GM18861 (cell line): ENCODE measurements around the gene CPNE9.

Experiments
- ATAC-seq: cut with Tn5 transposase; IDR thresholded peaks from one replicate; pipeline ENCODE4 v1.9.1; 2021; ENCODE audit not compliant: unreplicated experiment

CPNE9 gene

DNA sequence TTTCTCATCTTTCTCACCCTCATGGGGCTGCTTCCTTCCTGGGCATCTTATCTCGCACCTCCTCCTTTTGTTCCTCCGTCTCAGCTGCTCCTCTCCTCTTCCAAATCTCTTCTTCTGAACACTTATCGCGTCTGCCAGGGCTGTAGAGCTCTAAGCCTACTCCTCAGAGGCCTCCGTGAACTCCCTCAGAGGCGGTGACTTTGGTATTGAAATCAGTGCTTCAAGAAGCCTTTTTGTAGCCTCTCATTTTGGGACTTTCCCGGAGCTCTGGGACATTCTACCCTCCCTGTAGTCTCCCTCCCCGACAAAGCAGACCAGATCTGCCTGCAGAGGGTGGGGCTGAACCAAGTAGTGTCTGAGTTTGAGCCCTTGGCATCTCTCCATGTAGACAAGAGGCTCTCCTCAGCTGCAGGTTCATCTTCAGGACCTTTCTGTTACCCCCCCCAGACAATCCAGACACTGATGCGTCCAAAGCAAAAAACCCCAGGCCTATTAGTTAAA lies 17.5 kb upstream of the CPNE9 start:
- no peak for ATAC-seq

GRCh38 chr3:9686703-9687102 lies 16.9 kb upstream of the CPNE9 start:
- ATAC-seq, result no peak

- ATAC-seq, result no peak
Observed at GRCh38 chr3:9687514-9687913, 16.1 kb upstream of the CPNE9 start.

- ATAC-seq, result no peak
Observed at GRCh38 chr3:9688961-9689360, 14.7 kb upstream of the CPNE9 start.

GRCh38 chr3:9689757-9690156 lies 13.9 kb upstream of the CPNE9 start:
- no peak for ATAC-seq

GRCh38 chr3:9690451-9691450 lies 12.9 kb upstream of the CPNE9 start:
- ATAC-seq, result peak; percentile 99

DNA sequence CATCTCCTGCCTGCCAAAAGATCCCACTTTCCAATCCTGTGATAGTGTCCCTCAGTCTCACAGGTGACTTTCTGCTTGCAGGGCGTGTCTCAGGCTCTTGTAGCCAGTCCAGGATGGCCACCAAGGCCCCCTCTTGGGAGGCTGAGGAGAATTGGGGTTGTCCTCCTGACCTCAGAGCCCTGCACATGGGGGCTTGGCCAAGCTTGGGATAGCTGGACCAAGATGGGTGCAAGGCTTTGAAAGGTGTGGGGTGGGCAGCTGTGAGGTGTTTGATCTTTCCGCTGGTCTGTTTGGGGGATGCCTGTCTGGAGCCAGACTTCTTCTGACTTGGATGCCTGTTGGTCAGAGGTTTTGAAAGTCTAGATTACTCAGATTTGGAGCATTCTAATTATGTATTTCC lies 12.0 kb upstream of the CPNE9 start:
- no peak for ATAC-seq

GRCh38 chr3:9692416-9692815 lies 11.2 kb upstream of the CPNE9 start:
- no peak for ATAC-seq

GRCh38 chr3:9695345-9695744 lies 8.3 kb upstream of the CPNE9 start:
- ATAC-seq, result no peak

- no peak for ATAC-seq
Observed at GRCh38 chr3:9695746-9696145, 7.9 kb upstream of the CPNE9 start.

DNA sequence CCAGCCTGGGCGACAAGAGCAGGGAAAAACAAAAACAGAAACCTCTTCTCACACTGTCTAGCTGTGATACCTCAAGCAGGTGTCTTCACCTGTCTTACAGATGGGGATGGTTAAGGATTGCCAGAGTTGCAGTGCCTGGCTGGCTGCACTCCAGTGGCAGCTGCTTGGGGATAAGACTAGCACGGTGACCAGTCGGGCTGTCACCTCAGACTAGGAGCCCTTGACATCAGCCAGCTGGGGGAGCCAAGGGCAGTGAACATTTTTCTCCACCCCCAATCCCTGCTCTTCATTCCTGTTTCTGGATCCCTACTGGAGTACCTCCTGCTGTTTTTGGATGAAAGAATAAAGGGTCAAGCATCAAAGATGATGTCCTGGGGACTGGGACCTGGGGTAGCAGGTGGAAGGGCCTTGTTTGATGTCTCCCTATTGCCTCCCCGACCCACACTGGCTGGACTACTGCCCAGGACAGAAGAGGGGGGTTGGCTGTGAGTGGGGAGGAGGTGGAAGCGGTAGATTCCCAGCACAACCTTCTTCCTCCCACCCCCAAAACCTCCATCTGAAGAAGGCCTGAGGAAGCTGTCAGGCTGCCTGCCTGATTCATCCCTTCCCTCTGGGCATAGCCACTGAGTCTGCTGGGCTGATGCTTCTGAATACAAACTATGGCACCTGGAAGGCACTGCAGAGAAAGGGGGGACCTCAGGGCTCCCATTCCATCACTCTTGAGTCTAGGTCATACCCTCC lies 7.0 kb upstream of the CPNE9 start:
- no peak for ATAC-seq

GRCh38 chr3:9697892-9698291 lies 5.7 kb upstream of the CPNE9 start:
- ATAC-seq, result no peak

DNA sequence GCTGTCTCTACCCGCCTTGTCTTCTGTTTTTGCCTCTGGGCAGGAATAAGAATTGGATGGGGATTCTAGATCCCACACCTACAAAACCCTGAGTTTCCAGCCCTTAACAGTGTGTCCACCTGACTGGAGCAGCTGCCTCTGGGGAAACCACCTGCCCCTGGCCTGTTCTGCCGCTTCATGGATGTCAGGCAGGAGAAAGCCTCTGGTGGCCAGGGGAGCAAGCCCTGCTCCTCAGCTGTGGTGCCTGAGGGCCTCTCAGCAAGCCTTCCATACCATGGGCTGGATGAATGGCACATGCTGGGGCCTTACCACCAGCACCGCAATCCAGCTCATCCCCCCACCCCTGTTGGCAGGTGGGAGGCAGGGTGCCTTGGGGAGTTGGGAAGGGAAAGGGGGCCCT lies 5.3 kb upstream of the CPNE9 start:
- ATAC-seq, result no peak

GRCh38 chr3:9700536-9700935 lies 3.1 kb upstream of the CPNE9 start:
- no peak for ATAC-seq

DNA sequence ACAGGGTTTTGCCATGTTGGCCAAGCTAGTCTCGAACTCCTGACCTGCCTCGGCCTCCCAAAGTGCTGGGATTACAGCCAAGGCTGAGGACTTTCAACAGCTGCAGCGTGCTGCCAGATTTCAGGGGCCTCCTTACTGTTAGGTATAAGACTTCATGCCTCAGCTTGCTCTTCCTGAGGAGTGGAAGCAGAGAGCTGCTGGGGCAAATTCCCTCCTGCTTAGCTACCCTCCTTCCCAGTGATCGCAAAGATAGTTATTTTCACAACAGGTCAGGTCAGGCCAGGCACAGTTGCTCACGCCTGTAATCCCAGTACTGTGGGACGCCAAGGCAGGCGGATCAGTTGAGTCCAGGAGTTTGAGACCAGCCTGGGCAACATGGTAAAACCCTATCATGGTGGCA lies 2.6 kb upstream of the CPNE9 start:
- no peak for ATAC-seq

DNA sequence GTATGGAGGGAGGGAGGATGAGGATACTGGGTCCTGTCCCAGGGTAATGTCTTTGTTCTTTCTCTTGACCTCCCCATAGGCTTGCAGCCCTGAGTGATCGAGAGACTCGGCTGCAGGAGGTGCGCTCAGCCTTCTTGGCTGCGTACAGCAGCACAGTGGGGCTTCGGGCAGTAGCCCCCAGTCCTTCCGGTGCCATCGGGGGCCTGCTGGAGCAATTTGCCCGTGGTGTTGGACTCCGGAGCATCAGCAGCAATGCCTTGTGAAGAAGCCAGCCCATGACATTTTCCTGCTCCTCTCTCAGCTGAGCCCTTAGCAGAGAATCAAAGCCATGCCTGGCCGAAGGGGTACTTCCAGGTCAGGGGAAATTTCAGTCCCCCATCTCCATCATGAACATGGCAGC lies 1.9 kb upstream of the CPNE9 start:
- ATAC-seq, result no peak

DNA sequence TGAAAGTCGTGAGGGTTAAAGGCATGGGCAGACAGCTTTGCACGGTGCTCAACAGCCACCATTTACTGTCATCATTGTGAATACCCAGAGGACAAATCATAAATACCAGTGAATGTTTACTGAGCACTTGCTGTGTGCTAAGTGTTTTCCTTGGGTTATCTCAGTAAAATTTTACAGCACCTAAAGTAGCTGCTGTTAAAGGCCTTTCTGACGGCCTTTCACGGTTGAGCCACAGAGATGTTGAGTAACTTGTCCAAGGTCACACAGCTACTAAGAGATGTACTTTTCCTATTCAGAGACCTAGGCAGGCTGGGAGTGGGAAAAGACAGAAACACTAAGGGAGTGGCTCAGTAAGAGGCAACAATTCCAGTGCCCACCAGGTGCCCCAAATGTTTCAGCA lies 393 bp upstream of the CPNE9 start:
- no peak for ATAC-seq

DNA sequence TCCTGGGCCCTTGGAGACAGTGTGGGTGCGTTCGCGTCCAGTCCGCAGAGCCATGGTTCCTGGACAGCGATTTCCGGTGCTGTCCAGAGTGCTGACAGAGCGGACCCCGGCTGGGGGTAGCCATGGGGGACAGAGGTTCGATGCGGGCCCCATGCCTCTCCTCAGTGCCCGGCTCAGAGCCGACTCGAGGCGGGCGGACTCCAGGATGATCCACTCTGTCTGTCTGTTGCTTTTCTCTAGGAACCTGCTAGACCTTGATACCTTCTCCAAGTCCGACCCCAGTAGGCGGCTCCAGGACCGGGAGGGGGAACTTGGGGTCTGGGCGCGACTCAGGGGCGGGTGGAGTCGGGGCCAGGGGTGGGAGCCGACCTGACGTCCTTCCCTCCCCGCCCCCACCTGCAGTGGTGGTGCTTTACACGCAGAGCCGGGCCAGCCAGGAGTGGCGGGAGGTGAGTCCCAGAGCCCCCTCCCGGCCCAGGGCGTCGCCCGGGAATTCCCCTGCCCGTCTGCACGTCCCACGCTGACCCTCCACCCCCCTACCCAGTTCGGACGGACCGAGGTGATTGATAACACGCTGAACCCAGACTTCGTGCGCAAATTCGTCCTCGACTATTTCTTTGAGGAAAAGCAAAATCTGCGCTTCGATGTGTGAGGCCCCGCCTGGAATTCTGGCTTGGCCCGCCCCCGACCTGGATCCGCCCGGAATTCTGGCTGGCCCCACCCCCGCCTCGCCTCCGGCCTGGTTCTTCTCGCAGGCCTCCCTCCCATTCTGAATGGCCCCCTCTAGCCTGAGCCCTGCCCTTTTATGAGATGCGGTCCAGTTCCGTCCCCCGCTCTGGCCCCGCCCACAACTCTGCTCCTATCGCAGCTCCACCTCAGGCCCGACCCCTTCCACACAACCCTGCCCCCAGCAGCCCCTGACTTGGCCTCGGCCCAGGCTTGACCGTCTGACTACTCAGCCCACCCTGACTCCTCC lies 1.0 kb downstream of the CPNE9 start:
- ATAC-seq, result no peak

DNA sequence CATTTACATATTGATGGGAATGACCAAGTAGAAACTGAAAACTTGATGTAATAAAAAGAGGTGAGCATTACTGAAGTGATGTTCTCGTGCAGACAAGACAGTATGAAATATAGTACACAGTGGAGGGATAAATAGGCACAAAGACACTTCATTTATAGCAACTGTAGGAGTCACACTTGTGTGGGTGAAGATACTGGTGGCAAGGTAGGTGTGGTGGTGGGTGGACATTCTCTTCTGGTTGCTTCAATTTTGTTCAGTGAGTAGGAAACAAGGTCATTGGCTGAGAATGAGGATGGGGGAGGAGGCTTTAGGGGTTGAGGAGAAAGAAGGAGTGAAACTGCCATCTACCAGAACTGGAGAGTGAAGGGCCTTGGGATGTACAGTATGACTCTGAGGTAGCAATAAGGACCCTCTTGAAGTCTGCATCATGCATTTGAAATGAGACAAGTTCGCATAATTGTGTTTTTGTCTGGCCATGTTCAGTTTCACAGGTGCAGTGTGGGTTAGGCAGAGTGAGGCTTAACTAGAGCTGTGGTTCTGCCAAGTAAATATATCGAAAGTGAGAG lies 6.6 kb downstream of the CPNE9 start:
- no peak for ATAC-seq

DNA sequence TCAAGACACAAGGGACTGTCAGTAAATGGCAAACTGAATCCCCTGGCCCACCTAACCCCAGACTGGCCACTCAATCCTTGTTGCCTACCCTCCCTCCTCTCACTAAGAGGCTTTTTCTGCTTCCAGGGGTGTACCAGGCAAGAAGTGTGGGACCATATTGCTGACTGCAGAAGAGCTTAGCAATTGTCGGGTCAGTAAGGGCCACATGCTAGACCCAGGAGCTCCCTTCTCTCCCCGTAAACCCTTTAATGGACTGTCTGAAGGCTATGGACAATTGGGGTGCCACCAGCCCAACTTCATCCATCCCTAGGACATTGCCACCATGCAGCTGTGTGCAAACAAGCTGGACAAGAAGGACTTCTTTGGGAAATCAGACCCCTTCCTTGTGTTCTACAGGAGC lies 8.8 kb downstream of the CPNE9 start:
- ATAC-seq, result no peak
